SK-N-SH treated with all-trans-retinoic acid at 6 μM for 48 hours (cell line): ENCODE measurements around the gene PNMA8A.

Experiments
- ATAC-seq: fragments of 200-7000 bp; cut with Tn5 transposase; 3 replicates; pipeline ENCODE4 v1.9.1; 2020; ENCODE audit warnings: mild to moderate bottlenecking, moderate library complexity
- ARNTL ChIP-seq: fragments of 450-650 bp; formaldehyde crosslinking; IDR thresholded peaks from 2 replicates; pipeline ENCODE4 v1.5.0; 2020; ENCODE audit warnings: low read depth, mild to moderate bottlenecking, moderate library complexity, borderline replicate concordance
- BACH2 ChIP-seq: fragments of 250-450 bp; sonication (Bioruptor Pico); IDR thresholded peaks from 2 replicates; pipeline ENCODE4 v1.9.0; 2021; ENCODE audit warnings: mild to moderate bottlenecking, borderline replicate concordance
- CSDC2 ChIP-seq: fragments of 250-450 bp; sonication (Bioruptor Pico); IDR thresholded peaks from 2 replicates; pipeline ENCODE4 v1.5.0; 2020; ENCODE audit warnings: mild to moderate bottlenecking, moderate library complexity
- ESRRG ChIP-seq: fragments of 250-450 bp; sonication (Bioruptor Pico); IDR thresholded peaks from 2 replicates; pipeline ENCODE4 v1.6.1; 2021; ENCODE audit warnings: mild to moderate bottlenecking
- GLIS3 ChIP-seq: fragments of 250-450 bp; sonication (Bioruptor Pico); IDR thresholded peaks from 2 replicates; pipeline ENCODE4 v1.5.0; 2020; ENCODE audit warnings: mild to moderate bottlenecking, moderate library complexity
- ISL1 ChIP-seq: fragments of 250-450 bp; sonication (Bioruptor Pico); IDR thresholded peaks from 2 replicates; pipeline ENCODE4 v2.1.2; 2022; ENCODE audit warnings: mild to moderate bottlenecking, moderate library complexity
- OSR1 ChIP-seq: fragments of 250-450 bp; sonication (Bioruptor Pico); IDR thresholded peaks from 2 replicates; pipeline ENCODE4 v1.8.0; 2022; ENCODE audit warnings: moderate library complexity, mild to moderate bottlenecking, inconsistent platforms
- POU6F1 ChIP-seq: fragments of 250-450 bp; sonication (Bioruptor Pico); IDR thresholded peaks from 2 replicates; pipeline ENCODE4 v1.8.0; 2021; ENCODE audit warnings: low read depth, mild to moderate bottlenecking, moderate library complexity, borderline replicate concordance
- RARB ChIP-seq: fragments of 250-450 bp; sonication (Bioruptor Pico); IDR thresholded peaks from 2 replicates; pipeline ENCODE4 v1.8.0; 2021; ENCODE audit warnings: mild to moderate bottlenecking, moderate library complexity
- SNAI2 ChIP-seq: fragments of 250-450 bp; sonication (Bioruptor Pico); IDR thresholded peaks from 2 replicates; pipeline ENCODE4 v1.5.0; 2020; ENCODE audit warnings: mild to moderate bottlenecking, moderate library complexity
- TCF4 ChIP-seq: fragments of 250-450 bp; sonication (Bioruptor Pico); IDR thresholded peaks from 2 replicates; pipeline ENCODE4 v1.8.0; 2021; ENCODE audit warnings: mild to moderate bottlenecking, moderate library complexity, borderline replicate concordance
- TOX ChIP-seq: fragments of 250-450 bp; sonication (Bioruptor Pico); IDR thresholded peaks from 2 replicates; pipeline ENCODE4 v1.8.0; 2021; ENCODE audit warnings: mild to moderate bottlenecking, moderate library complexity, borderline replicate concordance
- ZC3H10 ChIP-seq: fragments of 250-450 bp; sonication (Bioruptor Pico); IDR thresholded peaks from 2 replicates; pipeline ENCODE4 v1.5.1; 2021; ENCODE audit warnings: mild to moderate bottlenecking, moderate library complexity
- ZFP3 ChIP-seq: fragments of 250-450 bp; sonication (Bioruptor Pico); IDR thresholded peaks from 2 replicates; pipeline ENCODE4 v1.5.0; 2020; ENCODE audit warnings: mild to moderate bottlenecking, moderate library complexity
- ZFP30 ChIP-seq: fragments of 450-650 bp; formaldehyde crosslinking; IDR thresholded peaks from 2 replicates; pipeline ENCODE4 v1.5.0; 2022; ENCODE audit warnings: mild to moderate bottlenecking, moderate library complexity
- ZNF565 ChIP-seq: fragments of 450-650 bp; formaldehyde crosslinking; conservative IDR thresholded peaks from 2 replicates; pipeline ENCODE4 v1.5.0; 2020; ENCODE audit warnings: low read depth, mild to moderate bottlenecking, moderate library complexity
- ZNF70 ChIP-seq: fragments of 450-650 bp; formaldehyde crosslinking; IDR thresholded peaks from 2 replicates; pipeline ENCODE4 v1.5.0; 2020; ENCODE audit warnings: mild to moderate bottlenecking, moderate library complexity
- ZNF8 ChIP-seq: fragments of 450-650 bp; formaldehyde crosslinking; IDR thresholded peaks from 2 replicates; pipeline ENCODE4 v1.5.0; 2020; ENCODE audit warnings: mild to moderate bottlenecking, moderate library complexity
- TF ChIP-seq, protein P1 (sequence below): fragments of 250-450 bp; sonication (Bioruptor Pico); IDR thresholded peaks from 2 replicates; pipeline ENCODE4 v1.5.0; 2020; ENCODE audit warnings: mild to moderate bottlenecking, moderate library complexity
- TF ChIP-seq, protein P2 (sequence below): fragments of 250-450 bp; sonication (Bioruptor Pico); IDR thresholded peaks from 2 replicates; pipeline ENCODE4 v1.5.1; 2020; ENCODE audit warnings: low read depth, mild to moderate bottlenecking, moderate library complexity
- TF ChIP-seq, protein P3 (sequence below): fragments of 250-450 bp; sonication (Bioruptor Pico); IDR thresholded peaks from 2 replicates; pipeline ENCODE4 v1.5.1; 2021; ENCODE audit warnings: mild to moderate bottlenecking, moderate library complexity
- TF ChIP-seq, protein P4 (sequence below): fragments of 250-450 bp; sonication (Bioruptor Pico); IDR thresholded peaks from 2 replicates; pipeline ENCODE4 v1.8.0; 2020; ENCODE audit warnings: mild to moderate bottlenecking, moderate library complexity, borderline replicate concordance

The PNMA8A gene

DNA sequence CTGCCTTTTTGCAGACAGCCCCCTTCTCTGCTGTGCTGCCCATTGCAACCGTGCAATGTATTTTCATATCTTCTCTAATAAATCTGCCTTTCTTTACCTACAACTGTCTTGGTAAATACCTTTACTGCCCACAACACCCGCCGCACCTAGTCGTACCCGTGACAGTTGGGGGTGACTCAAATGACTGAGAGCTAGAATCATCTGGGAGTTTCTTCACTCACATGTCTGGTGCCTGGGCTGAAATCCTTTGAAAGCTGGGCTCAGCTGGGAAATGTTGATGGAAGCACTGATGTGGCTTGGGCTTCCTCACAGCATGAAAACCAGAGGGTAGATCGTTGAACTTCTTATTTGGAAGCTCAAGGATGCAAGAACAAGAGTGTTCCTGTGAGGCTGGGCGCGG is 2.8 kb upstream of the PNMA8A start:
- no peak for TF ChIP-seq ZNF70
- no peak for TF ChIP-seq TOX (CRISPR knock-in tag)
- TF ChIP-seq, protein P1, sequence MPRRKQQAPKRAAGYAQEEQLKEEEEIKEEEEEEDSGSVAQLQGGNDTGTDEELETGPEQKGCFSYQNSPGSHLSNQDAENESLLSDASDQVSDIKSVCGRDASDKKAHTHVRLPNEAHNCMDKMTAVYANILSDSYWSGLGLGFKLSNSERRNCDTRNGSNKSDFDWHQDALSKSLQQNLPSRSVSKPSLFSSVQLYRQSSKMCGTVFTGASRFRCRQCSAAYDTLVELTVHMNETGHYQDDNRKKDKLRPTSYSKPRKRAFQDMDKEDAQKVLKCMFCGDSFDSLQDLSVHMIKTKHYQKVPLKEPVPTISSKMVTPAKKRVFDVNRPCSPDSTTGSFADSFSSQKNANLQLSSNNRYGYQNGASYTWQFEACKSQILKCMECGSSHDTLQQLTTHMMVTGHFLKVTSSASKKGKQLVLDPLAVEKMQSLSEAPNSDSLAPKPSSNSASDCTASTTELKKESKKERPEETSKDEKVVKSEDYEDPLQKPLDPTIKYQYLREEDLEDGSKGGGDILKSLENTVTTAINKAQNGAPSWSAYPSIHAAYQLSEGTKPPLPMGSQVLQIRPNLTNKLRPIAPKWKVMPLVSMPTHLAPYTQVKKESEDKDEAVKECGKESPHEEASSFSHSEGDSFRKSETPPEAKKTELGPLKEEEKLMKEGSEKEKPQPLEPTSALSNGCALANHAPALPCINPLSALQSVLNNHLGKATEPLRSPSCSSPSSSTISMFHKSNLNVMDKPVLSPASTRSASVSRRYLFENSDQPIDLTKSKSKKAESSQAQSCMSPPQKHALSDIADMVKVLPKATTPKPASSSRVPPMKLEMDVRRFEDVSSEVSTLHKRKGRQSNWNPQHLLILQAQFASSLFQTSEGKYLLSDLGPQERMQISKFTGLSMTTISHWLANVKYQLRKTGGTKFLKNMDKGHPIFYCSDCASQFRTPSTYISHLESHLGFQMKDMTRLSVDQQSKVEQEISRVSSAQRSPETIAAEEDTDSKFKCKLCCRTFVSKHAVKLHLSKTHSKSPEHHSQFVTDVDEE (CRISPR knock-in tag): no peak
- no peak for TF ChIP-seq OSR1 (CRISPR knock-in tag)
- TF ChIP-seq ZC3H10: no peak
- TF ChIP-seq BACH2 (CRISPR knock-in tag): no peak
- no peak for TF ChIP-seq RARB
- TF ChIP-seq, protein P2, sequence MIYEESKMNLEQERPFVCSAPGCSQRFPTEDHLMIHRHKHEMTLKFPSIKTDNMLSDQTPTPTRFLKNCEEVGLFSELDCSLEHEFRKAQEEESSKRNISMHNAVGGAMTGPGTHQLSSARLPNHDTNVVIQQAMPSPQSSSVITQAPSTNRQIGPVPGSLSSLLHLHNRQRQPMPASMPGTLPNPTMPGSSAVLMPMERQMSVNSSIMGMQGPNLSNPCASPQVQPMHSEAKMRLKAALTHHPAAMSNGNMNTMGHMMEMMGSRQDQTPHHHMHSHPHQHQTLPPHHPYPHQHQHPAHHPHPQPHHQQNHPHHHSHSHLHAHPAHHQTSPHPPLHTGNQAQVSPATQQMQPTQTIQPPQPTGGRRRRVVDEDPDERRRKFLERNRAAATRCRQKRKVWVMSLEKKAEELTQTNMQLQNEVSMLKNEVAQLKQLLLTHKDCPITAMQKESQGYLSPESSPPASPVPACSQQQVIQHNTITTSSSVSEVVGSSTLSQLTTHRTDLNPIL (CRISPR knock-in tag): no peak
- TF ChIP-seq SNAI2 (CRISPR knock-in tag): no peak
- no peak for TF ChIP-seq ZFP30 (CRISPR knock-in tag)
- no peak for TF ChIP-seq GLIS3 (CRISPR knock-in tag)
- no peak for ATAC-seq

- TF ChIP-seq ISL1 (CRISPR knock-in tag) (no peak), GLIS3 (CRISPR knock-in tag) (no peak), SNAI2 (CRISPR knock-in tag) (no peak), ZC3H10 (no peak), CSDC2 (CRISPR knock-in tag) (no peak), POU6F1 (CRISPR knock-in tag) (no peak), ZFP3 (CRISPR knock-in tag) (no peak), TCF4 (CRISPR knock-in tag) (no peak), ZNF565 (CRISPR knock-in tag) (no peak), ARNTL (no peak), ZFP30 (CRISPR knock-in tag) (no peak), RARB (no peak), ESRRG (CRISPR knock-in tag) (no peak), OSR1 (CRISPR knock-in tag) (no peak), TOX (CRISPR knock-in tag) (no peak)
- TF ChIP-seq, protein P3, sequence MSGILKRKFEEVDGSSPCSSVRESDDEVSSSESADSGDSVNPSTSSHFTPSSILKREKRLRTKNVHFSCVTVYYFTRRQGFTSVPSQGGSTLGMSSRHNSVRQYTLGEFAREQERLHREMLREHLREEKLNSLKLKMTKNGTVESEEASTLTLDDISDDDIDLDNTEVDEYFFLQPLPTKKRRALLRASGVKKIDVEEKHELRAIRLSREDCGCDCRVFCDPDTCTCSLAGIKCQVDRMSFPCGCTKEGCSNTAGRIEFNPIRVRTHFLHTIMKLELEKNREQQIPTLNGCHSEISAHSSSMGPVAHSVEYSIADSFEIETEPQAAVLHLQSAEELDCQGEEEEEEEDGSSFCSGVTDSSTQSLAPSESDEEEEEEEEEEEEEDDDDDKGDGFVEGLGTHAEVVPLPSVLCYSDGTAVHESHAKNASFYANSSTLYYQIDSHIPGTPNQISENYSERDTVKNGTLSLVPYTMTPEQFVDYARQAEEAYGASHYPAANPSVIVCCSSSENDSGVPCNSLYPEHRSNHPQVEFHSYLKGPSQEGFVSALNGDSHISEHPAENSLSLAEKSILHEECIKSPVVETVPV (CRISPR knock-in tag): no peak
- TF ChIP-seq, protein P2 (CRISPR knock-in tag): no peak
- ATAC-seq: no peak
Measured at GRCh38 chr19:46472592-46472991, 1.2 kb upstream of the PNMA8A start.

- ATAC-seq: no peak
- no peak for TF ChIP-seq ZNF8 (CRISPR knock-in tag)
- TF ChIP-seq TOX (CRISPR knock-in tag): no peak
- TF ChIP-seq, protein P2 (CRISPR knock-in tag): no peak
- TF ChIP-seq BACH2 (CRISPR knock-in tag): no peak
- TF ChIP-seq, protein P4, sequence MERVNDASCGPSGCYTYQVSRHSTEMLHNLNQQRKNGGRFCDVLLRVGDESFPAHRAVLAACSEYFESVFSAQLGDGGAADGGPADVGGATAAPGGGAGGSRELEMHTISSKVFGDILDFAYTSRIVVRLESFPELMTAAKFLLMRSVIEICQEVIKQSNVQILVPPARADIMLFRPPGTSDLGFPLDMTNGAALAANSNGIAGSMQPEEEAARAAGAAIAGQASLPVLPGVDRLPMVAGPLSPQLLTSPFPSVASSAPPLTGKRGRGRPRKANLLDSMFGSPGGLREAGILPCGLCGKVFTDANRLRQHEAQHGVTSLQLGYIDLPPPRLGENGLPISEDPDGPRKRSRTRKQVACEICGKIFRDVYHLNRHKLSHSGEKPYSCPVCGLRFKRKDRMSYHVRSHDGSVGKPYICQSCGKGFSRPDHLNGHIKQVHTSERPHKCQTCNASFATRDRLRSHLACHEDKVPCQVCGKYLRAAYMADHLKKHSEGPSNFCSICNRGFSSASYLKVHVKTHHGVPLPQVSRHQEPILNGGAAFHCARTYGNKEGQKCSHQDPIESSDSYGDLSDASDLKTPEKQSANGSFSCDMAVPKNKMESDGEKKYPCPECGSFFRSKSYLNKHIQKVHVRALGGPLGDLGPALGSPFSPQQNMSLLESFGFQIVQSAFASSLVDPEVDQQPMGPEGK (CRISPR knock-in tag): no peak
- TF ChIP-seq POU6F1 (CRISPR knock-in tag): no peak
- TF ChIP-seq RARB: no peak
Measured at GRCh38 chr19:46471811-46472543, 614 bp upstream of the PNMA8A start.
